Measurements from ENCODE around the gene KRTAP9-8.
"Not testable (repeated sequence)": the region's sequence is repeated elsewhere in the genome, so short reads cannot be mapped to it uniquely, and the experiment has no call there.

KRTAP9-8 gene

GRCh38 chr17:41255381-41256290, 17.8 kb downstream of the KRTAP9-8 start, which contains the start of gene KRTAP9-9:
KRTAP9-9 (plus strand) TSS chr17:41255384.
- in situ Hi-C loops (cut with MboI; ENCODE audit: low sequenced_read_pairs): not testable (repeated sequence)

- in situ Hi-C loops (cut with MboI; ENCODE audit: low sequenced_read_pairs): no loop called here
Measured at GRCh38 chr17:41256291-41256685, 18.5 kb downstream of the KRTAP9-8 start.

- in situ Hi-C loops (cut with MboI; ENCODE audit: low sequenced_read_pairs): no loop called here
Measured at GRCh38 chr17:41258406-41258805, 20.6 kb downstream of the KRTAP9-8 start.

- in situ Hi-C loops (cut with MboI; ENCODE audit: low sequenced_read_pairs): no loop called here
Measured at GRCh38 chr17:41263212-41263611, 25.4 kb downstream of the KRTAP9-8 start.

- in situ Hi-C loops (cut with MboI; ENCODE audit: low sequenced_read_pairs): no loop called here
Measured at GRCh38 chr17:41264599-41264998, 26.8 kb downstream of the KRTAP9-8 start.

GRCh38 chr17:41265078-41265477, 27.3 kb downstream of the KRTAP9-8 start, which contains the start of gene KRTAP9-6:
KRTAP9-6 (plus strand) TSS chr17:41265378; CDS start chr17:41265378, 0 bp downstream.
- in situ Hi-C loops (cut with MboI; ENCODE audit: low sequenced_read_pairs): no loop called here

GRCh38 chr17:41267711-41268110, 29.9 kb downstream of the KRTAP9-8 start:
- in situ Hi-C loops (cut with MboI; ENCODE audit: low sequenced_read_pairs): no loop called here

GRCh38 chr17:41271323-41271722, 33.5 kb downstream of the KRTAP9-8 start:
- in situ Hi-C loops (cut with MboI; ENCODE audit: low sequenced_read_pairs): not testable (repeated sequence)

GRCh38 chr17:41271858-41272257, 34.1 kb downstream of the KRTAP9-8 start:
- in situ Hi-C loops (cut with MboI; ENCODE audit: low sequenced_read_pairs): no loop called here

- in situ Hi-C loops (cut with MboI; ENCODE audit: low sequenced_read_pairs): not testable (repeated sequence)
Measured at GRCh38 chr17:41275648-41276190, 37.9 kb downstream of the KRTAP9-8 start, which contains the start of gene KRTAP9-7. KRTAP9-7 (plus strand) TSS chr17:41275698; CDS start chr17:41275698, 0 bp downstream.

- in situ Hi-C loops (cut with MboI; ENCODE audit: low sequenced_read_pairs): no loop called here
Measured at GRCh38 chr17:41278176-41278955, 40.6 kb downstream of the KRTAP9-8 start.

- in situ Hi-C loops (cut with MboI; ENCODE audit: low sequenced_read_pairs): no loop called here
Measured at GRCh38 chr17:41284043-41284442, 46.2 kb downstream of the KRTAP9-8 start.

GRCh38 chr17:41284546-41284945, 46.7 kb downstream of the KRTAP9-8 start:
- in situ Hi-C loops (cut with MboI; ENCODE audit: low sequenced_read_pairs): no loop called here

- in situ Hi-C loops (cut with MboI; ENCODE audit: low sequenced_read_pairs): no loop called here
Measured at GRCh38 chr17:41287050-41287449, 49.3 kb downstream of the KRTAP9-8 start.

Data from HL-60/S4 treated with retinoic acid at 250 ng/mL for 4 days and 3 days (cell line).